Esophagus muscularis mucosa (tissue), 4 donors: ENCODE data around the gene KCNG1. TPM values are rescaled to one million over a fixed set of nuclear protein-coding genes. Genes with fewer than 3 reads are reported as not detected.

ENCODE experiments used
- DNase-seq: peaks from one replicate; pipeline ENCODE4 v3.0.0-alpha.2; 2017; ENCODE audit errors: extremely low spot score
- H3K27ac ChIP-seq, 4 donors: fragments of 200-600 bp; sonication (generic); replicated peaks in 1 of 4; 1 replicate in 3 of 4; 2 replicates in 1 of 4; pipeline ENCODE4 v1.5.1; 2016 to 2019; ENCODE audit warnings: mild to moderate bottlenecking in 1 of 4
- H3K27me3 ChIP-seq, 4 donors: fragments of 200-600 bp; sonication (generic); one replicate each; pipeline versions ENCODE4 v1.5.1 to v1.6.0; 2016 to 2019
- H3K36me3 ChIP-seq, 4 donors: fragments of 200-600 bp; sonication (generic); one replicate each; pipeline ENCODE4 v1.5.1; 2016 to 2019
- H3K4me1 ChIP-seq, 4 donors: fragments of 200-600 bp; sonication (generic); one replicate each; pipeline ENCODE4 v1.5.1; 2016 to 2019
- H3K4me3 ChIP-seq, 4 donors: fragments of 200-600 bp; sonication (generic); 1 replicate in 2 of 4; 2 replicates in 2 of 4; pipeline ENCODE4 v1.5.1; 2016 to 2019; ENCODE audit warnings: mild to moderate bottlenecking in 4 of 4, moderate library complexity in 1 of 4
- H3K9me3 ChIP-seq, 4 donors: fragments of 200-600 bp; sonication (generic); 1 replicate in 3 of 4; 2 replicates in 1 of 4; pipeline ENCODE4 v1.5.1; 2016 to 2019
- EP300 ChIP-seq: sonication (generic); formaldehyde crosslinking; IDR thresholded peaks from one replicate; pipeline ENCODE4 v1.6.1; 2017; ENCODE audit warnings: antibody characterized with exemption
- POLR2A ChIP-seq: fragments of 450-650 bp; IDR thresholded peaks from one replicate; pipeline ENCODE4 v1.6.1; 2017; ENCODE audit warnings: antibody characterized with exemption, moderate library complexity, mild to moderate bottlenecking, low read depth
- POLR2AphosphoS5 ChIP-seq, 2 donors: sonication (generic); formaldehyde crosslinking; IDR thresholded peaks; one replicate each; pipeline ENCODE4 v1.6.1; 2017; ENCODE audit warnings: antibody characterized with exemption in 2 of 2
- WGBS: methylation state at CpG from one replicate; pipeline ENCODE4 v1.1.5; 2018; 5-methylcytosine and 5-hydroxymethylcytosine counted together
- intact Hi-C: fragments of 100-400 bp; cut with DNase I; formaldehyde crosslinking; loops from one replicate; pipeline ENCODE4 v1.15.1; 2023
- total RNA-seq, 4 donors: library from RNA; depleted of rRNA; stranded (reverse); fragments of >200 nt; gene quantifications; one replicate each; pipeline versions ENCODE4 v1.1.0 to v1.2.1, GENCODE V29; 2016
- TF ChIP-seq, protein P1 (sequence below), 3 experiments: fragments of 200-600 bp in 2 of 3; fragments of 450-650 bp in 1 of 3; sonication (generic) in 2 of 3; IDR thresholded peaks; one replicate each; pipeline ENCODE4 v1.5.1; 2017 to 2019; ENCODE audit warnings: antibody characterized with exemption in 3 of 3, mild to moderate bottlenecking in 2 of 3, moderate library complexity in 1 of 3

Gene KCNG1
- total RNA-seq, 4 donors from 2014 or later, result 0.42 to 2.2 (median 0.64) TPM

DNA sequence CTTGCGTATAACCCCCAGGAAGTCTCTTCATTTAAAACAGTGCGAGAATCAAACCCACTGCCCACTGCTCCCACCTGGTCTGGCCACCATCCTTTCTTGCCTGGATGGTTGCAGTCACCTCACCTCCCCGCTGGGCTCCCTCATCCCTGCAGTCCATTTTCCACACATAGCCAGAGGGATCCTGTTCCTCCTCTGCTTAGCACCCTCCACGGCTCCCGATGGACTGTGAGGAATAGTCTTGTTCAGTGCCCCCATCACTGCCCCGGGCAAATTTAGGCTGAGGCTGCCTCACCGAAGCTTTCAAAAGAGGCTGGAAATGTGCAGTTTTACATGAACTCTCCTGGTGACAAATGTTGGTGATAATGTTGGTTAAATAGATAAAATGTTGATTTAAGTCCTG, 17.7 kb downstream of the KCNG1 start:
- no peaks in the 10 kb centered on the region for H3K9me3 ChIP-seq
- DNase-seq, result no peak
- H3K27ac ChIP-seq, result no peak overlapping the region
- H3K27me3 ChIP-seq, result peaks cover 0 to 36% (median 0%) of the 10 kb centered on the region in 4 donors
- H3K4me3 ChIP-seq, result no peak overlapping the region
- no peaks in the 10 kb centered on the region for H3K4me1 ChIP-seq
- no peaks in the 10 kb centered on the region for H3K36me3 ChIP-seq
- intact Hi-C loops, result no loop called here
- WGBS, result 87% methylated on average over 4 of the region's 7 CpGs
- TF ChIP-seq, protein P1, sequence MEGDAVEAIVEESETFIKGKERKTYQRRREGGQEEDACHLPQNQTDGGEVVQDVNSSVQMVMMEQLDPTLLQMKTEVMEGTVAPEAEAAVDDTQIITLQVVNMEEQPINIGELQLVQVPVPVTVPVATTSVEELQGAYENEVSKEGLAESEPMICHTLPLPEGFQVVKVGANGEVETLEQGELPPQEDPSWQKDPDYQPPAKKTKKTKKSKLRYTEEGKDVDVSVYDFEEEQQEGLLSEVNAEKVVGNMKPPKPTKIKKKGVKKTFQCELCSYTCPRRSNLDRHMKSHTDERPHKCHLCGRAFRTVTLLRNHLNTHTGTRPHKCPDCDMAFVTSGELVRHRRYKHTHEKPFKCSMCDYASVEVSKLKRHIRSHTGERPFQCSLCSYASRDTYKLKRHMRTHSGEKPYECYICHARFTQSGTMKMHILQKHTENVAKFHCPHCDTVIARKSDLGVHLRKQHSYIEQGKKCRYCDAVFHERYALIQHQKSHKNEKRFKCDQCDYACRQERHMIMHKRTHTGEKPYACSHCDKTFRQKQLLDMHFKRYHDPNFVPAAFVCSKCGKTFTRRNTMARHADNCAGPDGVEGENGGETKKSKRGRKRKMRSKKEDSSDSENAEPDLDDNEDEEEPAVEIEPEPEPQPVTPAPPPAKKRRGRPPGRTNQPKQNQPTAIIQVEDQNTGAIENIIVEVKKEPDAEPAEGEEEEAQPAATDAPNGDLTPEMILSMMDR (IDR thresholded peaks at IDR 0.05), result no peak
- TF ChIP-seq POLR2AphosphoS5 (IDR thresholded peaks at IDR 0.05) (no peak), POLR2A (no peak), EP300 (no peak)

DNA sequence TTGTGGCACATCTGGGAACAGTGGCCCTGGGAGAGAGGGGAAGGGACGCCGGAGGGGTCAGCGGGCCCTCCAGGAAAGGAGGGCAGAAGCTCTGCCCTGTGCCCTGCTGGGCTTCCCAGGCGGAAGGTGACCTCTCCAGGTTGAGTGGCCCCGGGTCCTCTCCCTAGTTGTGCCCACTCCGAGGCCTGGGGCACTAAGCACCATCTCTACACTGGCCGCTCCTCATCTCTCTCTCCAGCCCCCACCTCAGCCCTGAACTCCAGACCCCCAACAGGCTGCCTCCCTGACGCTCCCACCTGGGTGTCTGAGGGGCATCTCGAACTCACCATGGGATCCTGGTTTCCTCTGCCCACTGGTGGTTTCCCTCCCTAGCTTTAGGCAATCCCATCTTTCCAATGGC, 18.1 kb downstream of the KCNG1 start:
- intact Hi-C loops, result no loop called here
- TF ChIP-seq POLR2AphosphoS5 (IDR thresholded peaks at IDR 0.05) (no peak), POLR2A (no peak), EP300 (no peak)
- TF ChIP-seq, protein P1 (IDR thresholded peaks at IDR 0.05), result no peak
- Histone ChIP-seq H3K4me1 (no peaks in the 10 kb centered on the region), H3K27ac (no peak overlapping the region), H3K27me3 (peaks cover 0 to 36% (median 0%) of the 10 kb centered on the region in 4 donors), H3K4me3 (no peak overlapping the region), H3K9me3 (no peaks in the 10 kb centered on the region), H3K36me3 (no peaks in the 10 kb centered on the region)
- 85% methylated on average over 6 of the region's 9 CpGs for WGBS
- no peak for DNase-seq

DNA sequence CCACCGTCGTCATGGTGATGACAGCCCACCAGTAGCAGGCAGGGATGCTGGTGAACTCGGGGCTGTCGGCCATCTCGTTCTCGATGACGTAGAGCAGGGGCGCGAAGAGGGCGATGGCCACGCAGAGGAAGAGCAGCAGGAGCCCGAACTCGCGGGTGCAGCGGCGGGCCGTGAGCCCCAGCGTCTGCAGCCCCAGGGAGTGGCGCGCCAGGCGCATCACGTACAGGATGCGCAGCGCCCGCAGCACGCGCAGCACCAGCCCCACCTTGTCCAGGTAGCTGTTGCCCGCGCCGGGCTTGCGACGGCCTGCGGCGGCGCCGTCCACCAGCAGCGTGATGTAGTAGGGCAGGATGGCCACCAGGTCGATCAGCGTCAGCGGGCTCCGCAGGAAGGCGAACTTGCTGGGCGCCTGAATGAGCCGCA, 18.6 kb downstream of the KCNG1 start:
- Histone ChIP-seq H3K4me1 (no peaks in the 10 kb centered on the region), H3K36me3 (no peaks in the 10 kb centered on the region), H3K9me3 (no peaks in the 10 kb centered on the region), H3K4me3 (no peak overlapping the region), H3K27me3 (peaks cover 0 to 35% (median 0%) of the 10 kb centered on the region in 4 donors), H3K27ac (no peak overlapping the region)
- TF ChIP-seq EP300, result no peak
- intact Hi-C loops, result no loop called here
- DNase-seq, result no peak
- 91% methylated on average over 19 of the region's 44 CpGs for WGBS

DNA sequence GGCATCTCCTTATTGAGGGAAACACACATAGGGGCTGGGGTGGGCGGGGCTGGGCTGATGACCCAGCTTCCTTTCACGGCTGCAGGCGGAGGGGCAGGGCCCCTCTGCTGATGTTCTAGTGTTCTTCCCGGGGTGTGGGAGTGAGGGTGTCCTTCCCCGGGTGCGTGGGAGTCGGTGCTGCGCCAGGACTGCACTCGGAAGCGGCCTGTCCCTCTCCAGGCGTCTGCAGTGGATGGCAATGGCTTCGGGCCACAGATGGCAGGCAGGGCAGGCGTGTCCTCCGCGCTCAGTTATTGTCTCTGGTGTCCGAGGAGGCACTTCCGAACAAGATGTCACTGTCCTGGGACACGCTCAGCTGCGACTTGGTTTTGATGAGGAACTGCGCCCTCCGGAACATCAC, 19.2 kb downstream of the KCNG1 start:
- TF ChIP-seq, protein P1 (IDR thresholded peaks at IDR 0.05), result no peak
- TF ChIP-seq POLR2A (no peak), POLR2AphosphoS5 (IDR thresholded peaks at IDR 0.05) (no peak), EP300 (no peak)
- 75% methylated on average over 13 of the region's 21 CpGs for WGBS

DNA sequence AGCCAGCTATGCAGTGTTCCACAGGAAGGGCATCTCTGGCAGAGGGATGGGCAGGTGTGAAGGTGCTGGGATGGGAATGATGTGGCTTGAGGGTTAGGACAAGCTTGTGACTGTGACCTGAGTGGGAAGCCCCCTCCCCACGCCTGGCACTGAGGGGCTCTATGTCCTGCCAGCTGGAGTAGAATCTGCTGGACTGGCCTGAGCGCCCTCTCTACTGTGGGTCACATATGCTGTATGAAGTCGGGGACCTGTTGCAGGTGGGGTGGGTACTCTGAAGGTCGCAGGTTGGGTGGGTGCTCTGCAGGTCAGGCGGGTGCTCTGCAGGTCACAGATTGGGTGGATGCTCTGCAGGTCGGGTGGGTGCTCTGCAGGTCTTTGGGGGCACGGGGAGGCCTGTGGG, 20.3 kb downstream of the KCNG1 start:
- H3K9me3 ChIP-seq, result no peaks in the 10 kb centered on the region
- no peaks in the 10 kb centered on the region for H3K4me1 ChIP-seq
- no peak for TF ChIP-seq POLR2AphosphoS5 (IDR thresholded peaks at IDR 0.05)
- no peak for TF ChIP-seq POLR2A
- TF ChIP-seq EP300, result no peak
- TF ChIP-seq, protein P1 (IDR thresholded peaks at IDR 0.05), result no peak
- no peaks in the 10 kb centered on the region for H3K36me3 ChIP-seq
- H3K27me3 ChIP-seq, result peaks cover 0 to 48% (median 0%) of the 10 kb centered on the region in 4 donors
- intact Hi-C loops, result no loop called here
- H3K4me3 ChIP-seq, result no peak overlapping the region
- no peak overlapping the region for H3K27ac ChIP-seq
- DNase-seq, result no peak
- 76% methylated on average over 7 of the region's 7 CpGs for WGBS

More for the DNA sequence above, 19.2 kb downstream of the KCNG1 start:
- Histone ChIP-seq H3K4me1 (no peaks in the 10 kb centered on the region), H3K27me3 (peaks cover 0 to 40% (median 0%) of the 10 kb centered on the region in 4 donors), H3K9me3 (no peaks in the 10 kb centered on the region), H3K36me3 (no peaks in the 10 kb centered on the region), H3K4me3 (no peak overlapping the region), H3K27ac (no peak overlapping the region)
- intact Hi-C loops, result no loop called here
- DNase-seq, result no peak
